Activated CD4-positive, CD25-positive, alpha-beta regulatory T cell (primary cell): ENCODE results near the gene FHOD3.

Experiments
- DNase-seq, 4 experiments: peaks; one replicate each; lab custom pipeline; 2025; lab: John Stamatoyannopoulos, UW

FHOD3 gene

GRCh38 chr18:36593001-36593400 is 295.5 kb downstream of the FHOD3 start:
- DNase-seq = no peak

GRCh38 chr18:36593641-36594040 is 296.1 kb downstream of the FHOD3 start:
- DNase-seq = no peak

GRCh38 chr18:36594621-36595020 is 297.1 kb downstream of the FHOD3 start:
- no peak for DNase-seq

- no peak for DNase-seq
These were observed 297.7 kb downstream of the FHOD3 start for GRCh38 chr18:36595046-36595817.

GRCh38 chr18:36595818-36596215 is 298.3 kb downstream of the FHOD3 start:
- DNase-seq = no peak

- no peak for DNase-seq
These were observed 300.1 kb downstream of the FHOD3 start for GRCh38 chr18:36597636-36598035.

- DNase-seq = no peak
These were observed 303.0 kb downstream of the FHOD3 start for GRCh38 chr18:36600548-36600947.

- DNase-seq = no peak
These were observed 303.8 kb downstream of the FHOD3 start for GRCh38 chr18:36601316-36601715.

- DNase-seq = no peak
These were observed 304.6 kb downstream of the FHOD3 start for GRCh38 chr18:36602071-36602470.

- DNase-seq = no peak
These were observed 305.1 kb downstream of the FHOD3 start for GRCh38 chr18:36602620-36603019.

GRCh38 chr18:36608107-36608506 is 310.6 kb downstream of the FHOD3 start:
- DNase-seq = no peak

- DNase-seq = no peak
These were observed 312.7 kb downstream of the FHOD3 start for GRCh38 chr18:36610258-36610657.

- no peak for DNase-seq
These were observed 313.1 kb downstream of the FHOD3 start for GRCh38 chr18:36610661-36611060.

GRCh38 chr18:36613069-36613468 is 315.6 kb downstream of the FHOD3 start:
- no peak for DNase-seq

- DNase-seq = no peak
These were observed 316.3 kb downstream of the FHOD3 start for GRCh38 chr18:36613810-36614209.

- DNase-seq = no peak
These were observed 323.3 kb downstream of the FHOD3 start for GRCh38 chr18:36620788-36621187.

GRCh38 chr18:36622610-36623009 is 325.1 kb downstream of the FHOD3 start:
- DNase-seq = no peak

GRCh38 chr18:36623091-36623490 is 325.6 kb downstream of the FHOD3 start:
- DNase-seq = no peak

GRCh38 chr18:36623681-36624190 is 326.2 kb downstream of the FHOD3 start:
- DNase-seq = no peak

- DNase-seq = no peak
These were observed 327.1 kb downstream of the FHOD3 start for GRCh38 chr18:36624451-36625167.

- DNase-seq = no peak
These were observed 327.9 kb downstream of the FHOD3 start for GRCh38 chr18:36625386-36625785.

- DNase-seq = no peak
These were observed 330.1 kb downstream of the FHOD3 start for GRCh38 chr18:36627637-36628036.

GRCh38 chr18:36628435-36629137 is 331.1 kb downstream of the FHOD3 start:
- no peak for DNase-seq
